NAMALWA (cell line): Measurements from ENCODE around the gene STEAP3.

Experiments
- DNase-seq: peaks from one replicate; pipeline ENCODE4 v3.0.0-alpha.2; 2015; ENCODE audit warnings: low spot score

Gene STEAP3

GRCh38 chr2:119225105-119225865 is 1.7 kb downstream of the STEAP3 start:
- peak; percentile 52 for DNase-seq

GRCh38 chr2:119225926-119226325 is 2.3 kb downstream of the STEAP3 start:
- no peak for DNase-seq

- DNase-seq = no peak
These were observed 3.7 kb downstream of the STEAP3 start for GRCh38 chr2:119227346-119227745.

GRCh38 chr2:119228136-119228535 is 4.5 kb downstream of the STEAP3 start:
- DNase-seq = no peak

GRCh38 chr2:119228964-119229363 is 5.3 kb downstream of the STEAP3 start:
- no peak for DNase-seq

GRCh38 chr2:119229716-119230115 is 6.1 kb downstream of the STEAP3 start:
- no peak for DNase-seq

- no peak for DNase-seq
These were observed 6.9 kb downstream of the STEAP3 start for GRCh38 chr2:119230219-119231185.

- no peak for DNase-seq
These were observed 8.5 kb downstream of the STEAP3 start for GRCh38 chr2:119231975-119232665.

- no peak for DNase-seq
These were observed 9.0 kb downstream of the STEAP3 start for GRCh38 chr2:119232666-119232993.

- no peak for DNase-seq
These were observed 9.8 kb downstream of the STEAP3 start for GRCh38 chr2:119233326-119234020.

- DNase-seq = peak; percentile 37
These were observed 10.7 kb downstream of the STEAP3 start for GRCh38 chr2:119234021-119235019.

- no peak for DNase-seq
These were observed 13.2 kb downstream of the STEAP3 start for GRCh38 chr2:119236796-119237195.

- DNase-seq = no peak
These were observed 16.9 kb downstream of the STEAP3 start for GRCh38 chr2:119240311-119241204.

GRCh38 chr2:119241205-119241532 is 17.5 kb downstream of the STEAP3 start:
- DNase-seq = no peak

GRCh38 chr2:119242276-119243119 is 18.9 kb downstream of the STEAP3 start:
- no peak for DNase-seq

- DNase-seq = no peak
These were observed 20.0 kb downstream of the STEAP3 start for GRCh38 chr2:119243621-119244020.

GRCh38 chr2:119245076-119245840 is 21.6 kb downstream of the STEAP3 start:
- DNase-seq = no peak

GRCh38 chr2:119245841-119246230 is 22.2 kb downstream of the STEAP3 start:
- no peak for DNase-seq
